Measurements from ENCODE around the gene CDKL1.

- TF ChIP-seq POLR2A (IDR thresholded peaks at IDR 0.05; ENCODE audit: low read depth, low read length) (no peak), POLR2AphosphoS5 (IDR thresholded peaks at IDR 0.05; ENCODE audit: low read depth, low read length) (no peak), TAF1 (IDR thresholded peaks at IDR 0.05; ENCODE audit: low read depth, low read length) (no peak), POU2F2 (IDR thresholded peaks at IDR 0.05; ENCODE audit: low read depth, low read length) (no peak), SPI1 (IDR thresholded peaks at IDR 0.05; ENCODE audit: low read depth, low read length) (no peak)
These were observed 3.8 kb upstream of the CDKL1 start for GRCh38 chr14:50400461-50400860.

All from GM12891 (cell line).